Stimulated activated CD4-positive, alpha-beta T cell treated with anti-CD3 and anti-CD28 coated beads, TNF-alpha, amount 100 ng/mL, for 4 hours (primary cell): ENCODE results near the gene COMT.

Source experiments
- DNase-seq, 3 experiments: peaks; one replicate each; pipeline ENCODE4 v3.0.0-alpha.2; 2020; ENCODE audit warnings: low read depth in 3 of 3

Gene COMT

DNA sequence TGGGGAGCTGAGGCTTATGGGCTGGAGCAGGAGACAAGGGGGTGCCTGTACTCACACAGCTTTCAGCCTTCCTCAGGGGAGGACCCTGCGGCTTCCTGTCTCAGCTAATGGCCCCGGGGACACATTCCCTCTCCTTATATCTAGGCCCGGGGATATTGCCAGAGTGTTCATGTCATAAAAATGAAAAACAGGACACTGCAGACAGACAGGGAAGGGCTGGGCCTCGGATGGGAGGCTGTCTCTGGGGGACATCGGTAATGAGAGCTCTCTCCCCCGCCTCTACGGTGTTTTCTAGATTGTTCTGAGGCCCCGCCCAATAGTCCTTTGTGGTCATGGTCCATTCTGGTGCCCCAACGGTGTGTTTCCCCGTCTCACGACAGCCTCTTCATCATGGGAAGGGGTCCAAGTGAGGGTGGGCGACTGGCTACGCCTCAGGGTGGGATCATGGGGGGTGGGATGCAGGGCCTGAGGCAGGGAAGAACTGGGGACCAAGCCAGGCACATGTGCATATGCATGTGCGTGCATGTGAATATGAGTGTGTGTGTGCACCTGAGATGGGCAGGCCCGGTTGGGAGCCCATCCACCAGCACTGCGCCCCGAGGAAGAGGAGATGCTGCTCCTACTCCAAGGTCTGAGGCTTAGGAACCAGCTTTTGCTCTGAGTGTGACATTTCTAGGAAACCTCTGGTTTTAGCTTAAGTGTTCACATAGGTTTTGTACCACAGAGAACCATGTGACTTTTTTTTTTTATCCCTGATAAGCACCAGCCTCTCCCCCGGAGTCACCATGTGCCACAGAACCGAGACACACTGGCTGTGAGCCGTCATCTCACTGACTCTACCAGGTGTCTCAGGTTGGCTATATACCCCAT lies 69.8 kb downstream of the COMT start:
- DNase-seq, result no peak

DNA sequence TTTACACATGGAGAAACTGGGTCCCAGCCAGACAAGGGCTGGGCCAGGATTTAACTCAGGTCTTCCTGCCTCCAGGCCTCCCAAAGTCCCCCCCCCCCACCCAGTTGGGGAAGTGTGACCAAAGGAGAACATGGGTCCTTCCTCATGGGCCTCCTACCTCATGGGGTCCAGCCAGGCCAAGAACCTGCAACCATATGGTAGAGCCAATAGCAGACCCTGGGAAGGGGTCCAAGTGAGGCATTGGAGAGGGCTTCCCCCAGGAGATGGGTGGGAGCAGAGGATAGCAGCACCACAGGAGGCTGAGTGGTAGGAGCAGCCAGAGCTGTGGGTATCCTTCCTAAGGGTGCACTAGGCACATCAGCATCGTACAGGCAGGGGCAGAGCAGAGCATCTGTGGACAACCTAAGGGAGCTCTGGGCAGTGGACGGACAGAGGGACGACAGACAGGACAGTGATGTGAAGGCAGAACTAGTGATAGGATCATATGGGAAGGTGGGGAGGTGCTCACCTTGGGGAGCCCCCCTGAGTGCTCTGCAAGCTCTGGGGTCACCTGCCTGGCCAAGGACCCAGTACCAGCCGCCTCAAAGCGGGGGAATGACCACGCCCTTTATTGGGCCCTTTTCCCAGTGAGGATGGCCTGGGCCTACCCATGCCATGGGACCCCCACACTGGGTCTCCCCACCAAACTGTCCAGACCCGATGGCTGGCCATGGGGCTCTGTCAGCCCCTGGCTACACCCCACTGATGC lies 70.6 kb downstream of the COMT start:
- DNase-seq, result no peak

DNA sequence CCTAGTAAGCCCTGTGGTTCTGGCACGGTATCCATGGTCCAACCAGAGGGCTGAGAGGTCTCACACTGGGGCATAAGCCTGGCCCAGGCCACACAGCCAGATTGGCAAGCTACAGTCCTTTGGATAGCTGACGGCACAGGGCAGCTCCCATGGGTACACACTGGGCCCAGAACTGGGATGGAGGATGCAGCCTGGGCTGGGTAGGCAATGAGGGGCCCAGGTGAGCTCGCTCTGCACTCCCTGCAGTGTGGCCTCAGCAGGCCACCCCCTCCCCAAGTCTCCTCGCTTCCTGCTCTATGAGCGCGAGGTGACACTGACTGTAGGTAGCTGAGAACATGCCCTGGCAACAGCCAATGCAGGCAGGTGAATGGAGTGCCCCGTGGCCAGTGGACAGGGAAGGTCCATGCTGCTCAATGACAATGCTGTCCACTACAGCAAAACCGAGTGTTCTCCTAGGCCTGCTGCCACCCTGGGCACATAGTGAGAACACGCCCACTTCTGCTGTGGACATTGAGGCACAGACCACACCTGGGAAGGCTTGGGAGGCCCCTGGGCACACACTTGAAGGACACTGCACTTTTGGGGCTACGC lies 71.3 kb downstream of the COMT start:
- DNase-seq, result no peak

DNA sequence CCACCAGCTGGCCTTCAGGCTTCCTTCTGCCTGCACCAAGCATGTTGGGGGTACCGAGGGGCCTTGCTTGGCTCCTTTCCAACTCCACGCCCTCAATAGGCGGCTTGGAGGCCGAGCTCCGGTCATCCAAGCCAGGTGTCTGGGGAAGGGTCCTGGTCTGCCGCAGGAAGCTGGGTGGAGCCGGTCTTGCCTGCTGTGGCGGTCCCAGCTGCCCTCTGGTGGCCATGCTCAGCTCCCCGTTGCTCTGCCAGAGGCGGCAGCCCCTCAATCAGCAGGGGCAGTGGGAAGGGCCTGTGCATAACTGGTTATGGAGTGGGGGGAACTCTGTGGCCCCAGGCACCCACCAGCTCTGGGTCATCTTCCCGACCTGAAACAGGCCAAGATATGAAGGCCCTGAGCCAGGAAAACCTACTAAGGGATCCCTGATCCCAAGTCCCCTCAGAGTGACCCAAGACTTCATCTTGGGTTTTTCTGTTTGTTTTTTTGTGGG lies 71.9 kb downstream of the COMT start:
- DNase-seq, result no peak

DNA sequence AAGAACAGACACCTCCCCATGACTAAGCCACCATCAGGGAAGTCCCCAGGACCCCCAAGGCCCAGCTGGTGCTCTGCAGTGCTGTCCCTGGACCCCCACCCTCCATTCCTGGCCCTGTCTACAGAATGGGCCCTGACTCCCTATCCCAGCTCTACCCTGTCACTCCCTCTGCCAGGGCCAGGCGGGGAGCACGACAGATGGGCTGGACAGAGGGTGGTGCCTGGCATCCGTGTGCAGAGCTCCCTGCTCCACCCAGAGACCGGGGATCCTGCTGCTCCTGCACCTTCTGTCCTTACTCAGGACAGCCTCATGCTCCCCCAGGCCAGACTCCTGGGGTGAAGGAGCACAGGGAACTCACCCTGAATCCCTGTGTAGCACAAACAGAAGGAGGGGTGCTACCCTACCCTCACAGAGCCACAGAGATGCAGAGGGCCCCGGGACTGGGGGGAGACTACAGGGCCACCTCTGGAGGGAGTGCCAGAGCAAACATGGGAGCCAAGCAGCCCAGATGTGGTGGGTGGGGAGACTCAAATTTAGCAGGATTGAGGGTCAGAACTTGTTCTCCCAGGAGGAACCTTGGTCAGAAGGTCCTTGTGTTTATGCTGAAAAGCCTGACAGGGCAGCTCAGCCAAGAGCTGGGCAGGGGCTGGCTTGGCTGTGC lies 73.1 kb downstream of the COMT start:
- no peak for DNase-seq

DNA sequence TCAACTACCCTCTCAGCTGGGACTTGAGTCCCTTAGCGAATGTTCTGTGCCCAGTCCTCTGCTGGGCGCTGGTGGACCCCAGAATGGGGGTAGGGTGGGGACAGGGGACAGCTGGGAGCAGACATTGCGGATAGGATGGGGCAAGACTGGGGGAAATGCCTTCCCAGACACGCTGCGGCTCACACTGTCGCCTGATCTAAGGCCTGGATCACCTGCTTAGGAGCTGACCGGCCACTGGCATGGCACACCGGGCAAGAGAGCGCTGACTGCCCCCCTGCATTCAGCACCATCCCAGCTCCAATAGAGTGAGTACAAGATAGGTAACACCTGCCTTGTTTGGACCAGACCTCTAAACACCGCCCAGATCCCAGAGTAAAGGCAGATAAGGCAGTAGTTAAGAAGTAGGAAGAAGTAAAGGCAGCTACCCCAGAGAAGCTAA lies 73.6 kb downstream of the COMT start:
- no peak for DNase-seq

DNA sequence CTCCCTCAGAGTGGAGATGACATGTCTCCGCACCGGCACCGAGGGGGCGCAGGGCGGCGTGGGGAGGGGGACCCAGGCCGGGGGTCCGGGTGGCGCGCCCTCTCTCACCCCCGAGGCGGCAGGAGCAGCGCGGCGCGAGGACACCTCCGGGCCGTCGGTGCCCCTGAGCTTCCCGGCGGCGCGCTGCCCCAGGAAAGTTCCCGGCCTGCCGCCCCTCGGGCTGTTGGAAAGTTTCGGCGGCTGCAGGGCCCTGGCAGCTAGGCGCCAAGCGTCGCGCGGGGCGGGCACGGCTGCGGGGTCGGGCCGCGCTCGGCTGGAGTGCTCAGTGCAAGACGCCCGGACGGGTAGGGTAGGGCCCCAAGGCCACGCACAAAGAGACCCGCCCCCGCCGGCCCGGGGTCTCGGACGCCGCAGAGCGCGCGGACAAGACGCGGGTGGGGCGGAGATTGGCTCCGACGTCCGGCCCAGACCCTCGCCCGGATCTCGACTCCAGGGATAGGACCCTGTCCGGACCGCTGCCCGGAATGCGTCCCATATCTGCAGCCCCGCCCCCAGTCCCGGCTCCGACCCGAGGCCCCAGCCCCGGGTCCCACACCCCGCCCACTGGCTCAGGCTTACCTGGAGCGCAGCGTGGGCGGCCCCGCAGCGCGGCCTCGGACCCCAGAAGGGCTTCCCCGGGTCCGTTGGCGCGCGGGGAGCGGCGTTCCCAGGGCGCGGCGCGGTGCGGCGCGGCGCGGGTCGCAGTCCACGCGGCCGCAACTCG lies 74.6 kb downstream of the COMT start:
- peak in 1 of 3 experiments; percentile 29 for DNase-seq

DNA sequence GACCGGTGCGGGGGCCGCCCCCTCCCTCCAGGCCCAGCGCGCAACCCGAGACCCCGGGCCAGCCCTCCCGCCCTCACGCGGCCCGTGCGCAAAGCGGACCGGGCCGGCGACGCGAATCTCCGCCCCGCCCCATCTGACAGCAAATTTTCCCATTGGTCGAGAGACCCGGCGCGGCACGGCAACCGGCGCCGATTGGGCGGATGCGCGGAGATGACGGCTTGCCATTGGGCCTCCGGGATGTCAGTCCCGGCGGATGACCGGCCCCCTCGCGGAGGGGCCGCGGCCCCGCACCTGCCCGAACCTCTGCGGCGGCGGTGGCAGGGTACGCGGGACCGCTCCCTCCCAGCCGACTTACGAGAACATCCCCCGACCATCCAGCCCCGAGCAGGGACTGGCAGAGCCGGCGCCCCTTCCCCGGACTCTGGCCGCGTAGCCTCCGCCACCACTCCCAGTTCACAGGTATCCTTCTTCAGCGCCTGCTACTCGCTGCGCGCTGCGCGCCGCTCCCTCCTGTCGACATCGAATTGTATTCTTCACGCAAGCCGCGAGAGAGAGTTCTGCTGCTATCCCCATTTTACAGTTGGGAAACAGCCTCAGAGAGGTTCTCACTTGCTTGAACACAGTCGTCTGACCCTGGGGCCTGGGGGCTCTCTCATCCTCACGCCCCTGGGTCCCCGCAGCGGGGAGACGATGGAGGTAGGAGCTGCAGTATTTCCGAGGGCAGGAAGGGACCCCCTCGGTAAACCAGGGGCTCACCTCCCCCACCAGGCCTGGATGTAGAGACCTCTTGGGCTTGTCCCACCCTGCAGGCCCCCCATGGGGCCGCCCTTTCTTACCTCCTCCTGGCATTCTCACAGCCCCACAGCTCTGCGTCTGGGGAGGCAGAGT lies 75.4 kb downstream of the COMT start, which contains the start of gene ARVCF:
ARVCF (minus strand) TSS at position 90 of the 888 bp plus-strand sequence. CDS start 26,029 bp downstream, outside the sequence.
- DNase-seq, result peak; percentile 83 to 90 (median 88)

DNA sequence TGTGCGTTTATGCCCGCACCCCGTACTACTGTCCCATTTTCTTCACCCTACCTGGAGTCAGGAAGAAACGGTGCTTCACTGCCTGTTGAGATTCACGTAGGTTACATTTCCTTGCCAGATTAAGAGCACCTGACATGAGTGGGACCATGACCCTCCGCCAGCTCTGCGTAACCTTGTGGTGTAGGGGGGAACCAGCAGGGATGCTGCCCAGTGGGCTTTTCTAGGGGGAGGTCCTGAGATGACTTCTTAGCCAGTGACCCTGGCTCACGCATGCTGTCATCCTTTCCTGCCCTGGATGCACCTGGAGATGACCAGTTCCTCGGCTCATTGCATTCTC lies 76.0 kb downstream of the COMT start:
- no peak for DNase-seq

DNA sequence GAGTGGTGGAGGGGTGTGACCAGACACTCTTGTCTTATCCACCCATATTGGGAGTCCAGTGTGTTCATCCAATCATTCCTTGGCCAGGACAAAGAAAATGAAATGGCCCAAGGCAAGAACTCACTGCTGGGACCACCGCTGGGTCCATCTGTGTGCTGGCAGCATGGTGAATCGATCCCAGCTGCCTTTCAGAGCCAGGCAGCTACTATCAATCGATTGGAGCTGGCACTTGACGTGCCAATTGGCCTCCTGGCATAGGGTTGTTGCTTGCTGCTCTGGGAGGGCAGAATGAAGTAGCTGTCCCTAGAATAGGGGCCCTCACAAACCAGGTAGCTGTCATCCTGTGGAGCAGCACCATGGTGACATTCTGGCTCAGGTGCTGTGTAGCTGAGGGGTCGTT lies 76.4 kb downstream of the COMT start:
- DNase-seq, result no peak
